SJCRH30 (cell line): ENCODE data around the gene C22orf39. TPM values are rescaled to one million over a fixed set of nuclear protein-coding genes. Genes with fewer than 3 reads are reported as not detected.

ENCODE experiments used
- DNase-seq, 2 experiments: peaks; one replicate each; pipeline ENCODE4 v3.0.0-alpha.2; 2015 to 2020
- H3K27ac ChIP-seq: fragments of 250-450 bp; sonication (Bioruptor Pico); 2 replicates; pipeline ENCODE4 v1.5.1; 2020; ENCODE audit warnings: mild to moderate bottlenecking, moderate library complexity
- H3K27me3 ChIP-seq: fragments of 250-450 bp; sonication (Bioruptor Pico); 2 replicates; pipeline ENCODE4 v1.5.1; 2020; ENCODE audit warnings: mild to moderate bottlenecking, moderate library complexity
- H3K36me3 ChIP-seq: fragments of 250-450 bp; sonication (Bioruptor Pico); 2 replicates; pipeline ENCODE4 v1.5.1; 2020; ENCODE audit warnings: mild to moderate bottlenecking, moderate library complexity
- H3K4me1 ChIP-seq: fragments of 250-450 bp; sonication (Bioruptor Pico); 2 replicates; pipeline ENCODE4 v1.5.1; 2020; ENCODE audit warnings: mild to moderate bottlenecking, moderate library complexity
- H3K4me3 ChIP-seq: fragments of 250-450 bp; sonication (Bioruptor Pico); 2 replicates; pipeline ENCODE4 v1.5.1; 2020; ENCODE audit warnings: mild to moderate bottlenecking, moderate library complexity
- H3K9me3 ChIP-seq: fragments of 250-450 bp; sonication (Bioruptor Pico); replicated peaks from 2 replicates; pipeline ENCODE4 v1.5.1; 2020; ENCODE audit warnings: mild to moderate bottlenecking, moderate library complexity
- total RNA-seq: library from RNA; depleted of rRNA; stranded (reverse); fragments of >200 nt; shearing (Covaris generic); gene quantifications from 2 replicates; pipeline ENCODE4 v1.2.3, GENCODE V29; 2014

C22orf39 gene
- total RNA-seq, 1 experiment from 2014 or later: 40.9 TPM

DNA sequence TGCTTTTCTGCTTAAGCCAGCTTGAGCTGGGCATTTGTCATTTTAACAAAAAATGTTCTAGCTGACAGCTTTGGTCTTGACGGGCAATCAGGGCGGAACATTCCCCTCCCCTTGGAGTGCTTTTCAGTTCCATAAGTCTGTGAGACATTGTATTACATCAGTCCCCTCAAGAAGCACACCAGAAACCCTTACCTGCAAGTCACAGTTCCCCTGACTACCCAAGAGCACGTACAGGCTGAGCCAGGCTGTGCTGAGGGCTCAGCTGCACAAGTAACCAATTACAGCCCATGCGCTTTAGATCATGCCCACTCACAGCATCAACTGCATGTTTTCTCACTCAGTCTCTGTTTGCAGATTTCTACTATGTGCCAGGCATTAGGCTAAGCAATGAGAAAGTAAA lies 35.0 kb downstream of the C22orf39 start:
- Histone ChIP-seq H3K4me3 (no peak overlapping the region), H3K27me3 (no peaks in the 10 kb centered on the region), H3K27ac (no peak overlapping the region), H3K9me3 (0 out of 2 replicates have a peak, but pooled peaks cover 2% of the 10 kb centered on the region), H3K36me3 (peaks cover 18% of the 10 kb centered on the region), H3K4me1 (no peaks in the 10 kb centered on the region)
- no peak for DNase-seq

GRCh38 chr22:19411690-19412045 lies 35.8 kb downstream of the C22orf39 start:
- Histone ChIP-seq H3K9me3 (no peaks in the 10 kb centered on the region), H3K27me3 (no peaks in the 10 kb centered on the region), H3K4me1 (no peaks in the 10 kb centered on the region), H3K36me3 (peaks cover 20% of the 10 kb centered on the region), H3K27ac (no peak overlapping the region), H3K4me3 (no peak overlapping the region)
- no peak for DNase-seq

DNA sequence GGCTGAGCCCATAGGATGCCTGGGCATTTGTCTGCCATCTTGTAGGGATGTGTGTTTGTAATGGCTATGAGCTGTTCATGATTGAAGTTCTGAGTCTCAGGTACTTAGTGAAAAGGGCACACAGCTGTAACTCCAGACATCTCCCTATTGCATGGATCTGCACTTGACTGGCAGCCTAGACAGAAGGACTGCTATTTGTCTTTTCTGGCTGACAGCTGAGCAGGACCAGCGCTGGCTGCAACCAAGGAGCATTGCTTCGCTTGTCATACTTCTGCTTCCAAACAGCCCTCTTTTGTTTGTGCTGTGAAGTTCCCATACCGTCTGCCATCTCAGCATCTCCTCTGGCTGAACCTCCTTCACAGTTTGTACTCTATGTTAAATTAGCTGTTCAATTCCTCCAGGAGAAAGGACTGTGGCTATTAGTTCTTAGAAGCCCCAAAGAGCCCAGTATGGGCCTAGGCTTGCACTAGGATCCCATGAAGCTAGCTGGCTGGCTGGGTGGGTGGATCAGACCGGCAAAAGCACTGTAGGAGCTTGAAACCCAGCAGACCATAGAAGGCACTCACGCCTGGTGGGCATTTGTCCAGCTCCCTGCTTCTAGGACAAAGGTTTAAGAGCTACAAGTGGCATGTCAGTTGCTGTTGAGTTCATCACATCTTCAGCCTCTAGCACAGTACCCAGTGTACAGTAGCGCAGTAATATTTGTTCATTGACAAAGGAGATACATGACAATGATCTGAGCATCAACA lies 36.4 kb downstream of the C22orf39 start:
- Histone ChIP-seq H3K27me3 (no peaks in the 10 kb centered on the region), H3K36me3 (peaks cover 21% of the 10 kb centered on the region), H3K4me3 (no peak overlapping the region), H3K27ac (no peak overlapping the region), H3K9me3 (no peaks in the 10 kb centered on the region), H3K4me1 (no peaks in the 10 kb centered on the region)
- DNase-seq: no peak

GRCh38 chr22:19407649-19408606 lies 39.6 kb downstream of the C22orf39 start:
- no peaks in the 10 kb centered on the region for H3K9me3 ChIP-seq
- no peak overlapping the region for H3K27ac ChIP-seq
- H3K4me1 ChIP-seq: no peaks in the 10 kb centered on the region

GRCh38 chr22:19406846-19407245 lies 40.7 kb downstream of the C22orf39 start:
- DNase-seq: no peak
- no peaks in the 10 kb centered on the region for H3K27me3 ChIP-seq
- no peak overlapping the region for H3K4me3 ChIP-seq
- H3K36me3 ChIP-seq: peaks cover 34% of the 10 kb centered on the region
- H3K4me1 ChIP-seq: no peaks in the 10 kb centered on the region
- no peak overlapping the region for H3K27ac ChIP-seq
- no peaks in the 10 kb centered on the region for H3K9me3 ChIP-seq

More at GRCh38 chr22:19407649-19408606, 39.6 kb downstream of the C22orf39 start:
- Histone ChIP-seq H3K4me3 (no peak overlapping the region), H3K27me3 (no peaks in the 10 kb centered on the region), H3K36me3 (peaks cover 30% of the 10 kb centered on the region)
- peak in 1 of 2 experiments; percentile 13 for DNase-seq

GRCh38 chr22:19406281-19406811 lies 41.2 kb downstream of the C22orf39 start:
- H3K9me3 ChIP-seq: no peaks in the 10 kb centered on the region
- no peak for DNase-seq
- H3K27ac ChIP-seq: no peak overlapping the region
- H3K4me3 ChIP-seq: no peak overlapping the region
- no peaks in the 10 kb centered on the region for H3K4me1 ChIP-seq
- peaks cover 34% of the 10 kb centered on the region for H3K36me3 ChIP-seq
- no peaks in the 10 kb centered on the region for H3K27me3 ChIP-seq

GRCh38 chr22:19405652-19406051 lies 41.9 kb downstream of the C22orf39 start:
- Histone ChIP-seq H3K27me3 (no peaks in the 10 kb centered on the region), H3K4me1 (no peaks in the 10 kb centered on the region), H3K4me3 (no peak overlapping the region), H3K9me3 (no peaks in the 10 kb centered on the region), H3K36me3 (peaks cover 34% of the 10 kb centered on the region), H3K27ac (no peak overlapping the region)
- no peak for DNase-seq

- no peak for DNase-seq
- Histone ChIP-seq H3K27ac (no peak overlapping the region), H3K4me1 (no peaks in the 10 kb centered on the region), H3K27me3 (no peaks in the 10 kb centered on the region), H3K9me3 (no peaks in the 10 kb centered on the region), H3K36me3 (peaks cover 34% of the 10 kb centered on the region), H3K4me3 (no peak overlapping the region)
These were observed 42.4 kb downstream of the C22orf39 start for GRCh38 chr22:19405133-19405532.

DNA sequence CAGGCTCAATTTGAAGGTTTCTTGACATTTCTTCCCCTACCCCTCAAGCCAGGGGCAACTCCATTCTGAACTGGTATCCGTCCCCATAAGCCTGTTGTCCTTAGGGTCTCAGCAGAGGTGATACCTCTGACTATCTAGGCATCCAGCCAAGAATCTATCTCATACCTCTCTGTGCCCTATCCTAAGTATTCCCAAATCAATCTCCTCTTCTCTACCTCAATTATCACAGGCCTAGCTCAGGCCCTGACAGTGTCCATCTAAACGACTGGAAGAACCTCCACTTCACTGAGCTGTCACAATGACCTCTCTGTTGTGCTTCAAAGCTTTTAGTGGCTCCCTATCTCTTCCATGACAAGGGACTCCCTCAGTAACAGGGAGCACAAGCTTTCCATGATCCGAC lies 42.8 kb downstream of the C22orf39 start:
- peaks cover 32% of the 10 kb centered on the region for H3K36me3 ChIP-seq
- no peak for DNase-seq
- no peaks in the 10 kb centered on the region for H3K9me3 ChIP-seq
- no peak overlapping the region for H3K4me3 ChIP-seq
- H3K27ac ChIP-seq: no peak overlapping the region
- no peaks in the 10 kb centered on the region for H3K4me1 ChIP-seq
- no peaks in the 10 kb centered on the region for H3K27me3 ChIP-seq

- Histone ChIP-seq H3K27me3 (no peaks in the 10 kb centered on the region), H3K9me3 (no peaks in the 10 kb centered on the region), H3K4me3 (no peak overlapping the region), H3K36me3 (peaks cover 20% of the 10 kb centered on the region; the same call in 1 of the 2 replicates), H3K4me1 (no peaks in the 10 kb centered on the region), H3K27ac (no peak overlapping the region)
- no peak for DNase-seq
These were observed 44.8 kb downstream of the C22orf39 start for GRCh38 chr22:19402642-19403191.

DNA sequence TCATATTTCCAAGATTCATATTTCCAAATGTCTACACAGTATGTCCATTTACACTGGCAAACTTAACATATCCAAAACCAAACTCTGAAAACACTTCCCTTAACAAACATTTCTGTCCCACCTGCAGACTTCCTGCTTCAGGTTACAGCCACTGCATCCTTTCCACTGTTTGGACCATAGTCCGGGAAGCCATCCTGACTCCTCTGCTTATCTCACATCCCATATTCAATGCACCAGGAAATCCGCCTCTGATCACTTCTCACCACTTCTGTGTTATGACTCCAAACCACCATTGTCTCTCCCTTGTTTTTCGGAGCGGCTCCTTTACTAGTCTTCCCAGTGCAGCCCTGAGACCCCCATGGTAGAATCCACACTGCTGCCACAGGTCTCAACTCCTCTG lies 46.0 kb downstream of the C22orf39 start:
- H3K4me1 ChIP-seq: no peaks in the 10 kb centered on the region
- DNase-seq: no peak

GRCh38 chr22:19400881-19401280 lies 46.6 kb downstream of the C22orf39 start:
- Histone ChIP-seq H3K4me1 (no peaks in the 10 kb centered on the region), H3K27ac (no peak overlapping the region), H3K9me3 (no peaks in the 10 kb centered on the region), H3K36me3 (peaks cover 22% of the 10 kb centered on the region), H3K27me3 (no peaks in the 10 kb centered on the region), H3K4me3 (no peak overlapping the region)
- DNase-seq: no peak

More for the DNA sequence above, 46.0 kb downstream of the C22orf39 start:
- Histone ChIP-seq H3K27ac (no peak overlapping the region), H3K4me3 (no peak overlapping the region), H3K27me3 (no peaks in the 10 kb centered on the region), H3K36me3 (peaks cover 25% of the 10 kb centered on the region), H3K9me3 (no peaks in the 10 kb centered on the region)

DNA sequence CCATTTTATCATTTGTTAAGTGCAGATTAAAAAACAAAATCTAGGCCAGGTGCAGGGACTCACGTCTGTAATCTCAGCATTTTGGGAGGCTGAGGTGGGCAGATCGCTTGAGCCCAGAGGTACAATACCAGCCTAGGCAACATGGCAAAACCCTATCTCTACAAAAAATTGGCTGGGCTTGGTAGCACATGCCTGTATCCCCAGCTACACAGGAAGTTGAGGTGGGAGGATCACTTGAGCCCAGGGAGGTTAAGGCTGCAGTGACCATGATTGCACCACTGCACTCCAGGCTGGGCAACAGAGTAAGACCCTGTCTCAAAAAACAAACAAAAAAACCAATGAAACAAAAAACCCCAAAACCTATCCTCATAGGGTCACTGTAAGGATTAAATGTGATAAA lies 48.9 kb downstream of the C22orf39 start:
- Histone ChIP-seq H3K4me3 (no peak overlapping the region), H3K9me3 (no peaks in the 10 kb centered on the region), H3K27ac (no peak overlapping the region), H3K27me3 (no peaks in the 10 kb centered on the region), H3K36me3 (peaks cover 30% of the 10 kb centered on the region), H3K4me1 (no peaks in the 10 kb centered on the region)
- DNase-seq: no peak

DNA sequence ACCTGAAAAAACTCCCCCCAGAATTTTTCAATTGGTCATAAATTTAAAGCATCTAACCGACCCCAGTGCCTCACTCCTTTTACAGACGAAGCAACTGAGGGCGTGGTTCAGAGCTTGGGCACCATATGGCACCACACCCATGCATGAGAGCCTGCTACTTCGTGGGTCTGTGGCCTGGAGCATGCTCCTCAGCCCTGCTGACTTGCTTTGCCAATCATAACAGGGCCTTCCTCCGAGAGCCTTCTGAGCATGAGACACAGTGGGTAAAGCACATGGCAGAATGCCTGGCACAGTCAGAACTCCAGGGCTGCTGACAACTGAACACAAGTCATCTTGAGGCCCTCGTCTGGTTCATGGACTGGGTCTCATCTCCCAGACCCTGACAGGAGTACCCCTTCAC lies 49.3 kb downstream of the C22orf39 start:
- Histone ChIP-seq H3K27ac (no peak overlapping the region), H3K4me3 (no peak overlapping the region), H3K36me3 (peaks cover 34% of the 10 kb centered on the region), H3K27me3 (no peaks in the 10 kb centered on the region), H3K9me3 (no peaks in the 10 kb centered on the region), H3K4me1 (no peaks in the 10 kb centered on the region)
- no peak for DNase-seq

DNA sequence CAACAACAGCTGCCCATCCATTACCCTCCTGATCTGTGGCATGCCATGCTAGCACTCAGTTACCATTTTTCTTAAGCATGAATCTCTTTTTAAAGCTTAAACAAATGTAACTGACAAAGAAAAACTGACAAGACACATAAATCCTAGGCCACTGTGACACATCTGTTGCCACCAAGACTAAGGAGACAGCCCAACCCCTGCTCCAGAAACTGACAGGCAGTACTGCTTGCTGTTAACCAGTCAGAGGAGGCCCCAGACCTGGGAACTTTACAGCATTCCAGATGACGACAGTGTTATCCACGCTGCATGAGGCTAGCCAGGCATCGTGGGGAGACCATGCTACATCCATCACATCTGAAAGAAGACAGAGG lies 49.8 kb downstream of the C22orf39 start:
- H3K9me3 ChIP-seq: no peaks in the 10 kb centered on the region
- H3K36me3 ChIP-seq: peaks cover 34% of the 10 kb centered on the region
- H3K27ac ChIP-seq: no peak overlapping the region
- no peak overlapping the region for H3K4me3 ChIP-seq
- H3K4me1 ChIP-seq: no peaks in the 10 kb centered on the region
- H3K27me3 ChIP-seq: no peaks in the 10 kb centered on the region
- no peak for DNase-seq
